ENCODE data around the gene HMGB1.

Gene HMGB1

DNA sequence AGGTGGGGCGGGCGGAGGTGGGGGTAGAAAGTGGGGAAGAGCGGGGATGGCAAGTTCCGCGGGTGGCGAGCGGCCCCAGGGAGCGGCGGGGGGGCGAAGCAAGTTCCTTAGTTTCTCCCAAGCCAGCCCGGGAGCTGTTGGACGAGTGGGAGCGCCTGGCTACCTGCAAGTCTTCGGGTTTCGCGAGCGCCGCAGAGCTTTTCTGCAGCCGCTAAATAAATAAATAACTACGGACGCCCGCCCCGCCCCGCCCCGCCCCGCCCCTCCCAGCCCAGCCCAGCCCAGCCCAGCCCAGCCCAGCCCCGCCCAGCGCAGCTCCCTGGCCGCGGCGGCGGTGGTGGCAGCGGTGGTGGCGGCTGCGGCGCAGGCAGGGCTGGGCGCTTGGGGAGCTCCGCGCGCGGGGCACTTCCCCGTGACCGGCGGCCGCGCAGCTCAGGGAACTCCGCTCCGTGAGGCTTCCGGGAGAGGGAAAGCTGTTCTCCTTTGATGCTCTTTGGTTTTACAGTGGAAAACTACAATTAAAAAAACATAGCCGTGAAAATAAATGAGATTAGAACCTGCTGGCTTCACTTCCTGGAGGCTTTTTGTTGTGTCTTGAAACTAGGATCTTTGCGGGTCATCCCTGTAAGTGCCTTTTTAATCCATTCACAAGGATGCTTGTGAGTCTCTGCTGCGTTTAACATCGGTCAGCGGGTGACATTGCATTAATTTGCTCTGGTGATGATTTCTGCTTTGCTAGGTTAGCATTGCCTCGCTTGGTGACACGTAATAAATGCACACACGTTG, 43.5 kb downstream of the HMGB1 start, which contains the start of gene UBE2L5:
UBE2L5 (plus strand) TSS at position 440 of the 786 bp plus-strand sequence. CDS start 5,498 bp downstream, outside the sequence.
- Mint-ChIP-seq H3K4me1 (peaks cover 18% of the 10 kb centered on the region), H3K9me3 (no peaks in the 10 kb centered on the region), H3K27ac (peak within 1 kb of the TSS; percentile 77 to 93), H3K27me3 (no peaks in the 10 kb centered on the region), H3K4me3 (peak within 1 kb of the TSS; percentile 81 to 91)
- ATAC-seq, result peak; percentile 91
- DNase-seq, result peak; percentile 46 to 69

DNA sequence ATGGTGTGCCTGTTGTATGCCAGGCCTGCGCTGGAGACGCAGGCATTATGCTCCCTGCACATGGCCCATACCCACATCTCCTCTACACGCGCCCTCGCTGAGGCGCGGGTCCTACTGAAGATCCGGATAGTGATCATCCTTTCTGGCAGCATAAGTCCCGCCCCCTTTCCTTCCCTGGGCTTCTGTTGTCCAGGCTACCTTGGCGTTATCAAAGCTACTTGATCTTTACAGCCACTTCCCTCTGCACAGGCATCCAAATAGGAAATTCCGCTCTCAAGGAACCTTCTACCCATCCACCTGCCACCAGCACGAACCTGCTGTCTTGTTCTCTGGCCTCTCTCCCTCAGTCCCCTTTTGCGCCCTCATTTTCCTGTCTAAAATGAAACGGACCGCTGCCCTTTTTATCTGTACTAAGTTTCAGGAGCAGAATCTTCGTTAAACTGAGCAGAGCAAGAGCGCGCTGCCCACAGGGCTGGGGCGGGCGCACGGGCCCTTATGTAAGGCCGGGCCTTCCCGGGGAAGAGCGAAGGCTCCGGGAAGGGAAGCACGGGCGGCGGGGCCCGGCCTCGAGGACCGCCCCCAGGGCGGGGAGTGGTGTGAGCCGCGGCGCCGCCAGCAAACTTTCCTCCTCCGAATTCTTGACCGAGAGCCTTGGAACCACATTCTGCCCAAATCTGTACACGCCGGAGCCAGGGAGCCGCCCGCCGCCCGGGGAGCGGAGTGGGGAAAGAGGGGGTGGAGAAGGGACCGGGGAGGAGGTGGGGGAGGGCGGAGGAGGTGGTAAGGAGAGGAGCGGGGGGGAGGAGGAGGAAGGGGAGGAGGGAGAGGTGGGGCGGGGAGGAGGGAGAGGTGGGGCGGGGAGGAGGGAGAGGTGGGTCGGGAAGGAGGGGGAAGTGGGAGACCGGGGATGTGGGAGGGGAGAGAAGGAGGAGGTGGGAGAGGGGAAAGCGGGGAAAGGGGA, 44.4 kb downstream of the HMGB1 start:
- DNase-seq, result peak; percentile 16 to 22
- Mint-ChIP-seq H3K4me3 (peak overlapping the region; percentile 80 to 81), H3K27me3 (no peaks in the 10 kb centered on the region), H3K27ac (peak overlapping the region; percentile 50 to 74), H3K4me1 (peaks cover 18% of the 10 kb centered on the region), H3K9me3 (no peaks in the 10 kb centered on the region)
- ATAC-seq, result peak; percentile 50

DNA sequence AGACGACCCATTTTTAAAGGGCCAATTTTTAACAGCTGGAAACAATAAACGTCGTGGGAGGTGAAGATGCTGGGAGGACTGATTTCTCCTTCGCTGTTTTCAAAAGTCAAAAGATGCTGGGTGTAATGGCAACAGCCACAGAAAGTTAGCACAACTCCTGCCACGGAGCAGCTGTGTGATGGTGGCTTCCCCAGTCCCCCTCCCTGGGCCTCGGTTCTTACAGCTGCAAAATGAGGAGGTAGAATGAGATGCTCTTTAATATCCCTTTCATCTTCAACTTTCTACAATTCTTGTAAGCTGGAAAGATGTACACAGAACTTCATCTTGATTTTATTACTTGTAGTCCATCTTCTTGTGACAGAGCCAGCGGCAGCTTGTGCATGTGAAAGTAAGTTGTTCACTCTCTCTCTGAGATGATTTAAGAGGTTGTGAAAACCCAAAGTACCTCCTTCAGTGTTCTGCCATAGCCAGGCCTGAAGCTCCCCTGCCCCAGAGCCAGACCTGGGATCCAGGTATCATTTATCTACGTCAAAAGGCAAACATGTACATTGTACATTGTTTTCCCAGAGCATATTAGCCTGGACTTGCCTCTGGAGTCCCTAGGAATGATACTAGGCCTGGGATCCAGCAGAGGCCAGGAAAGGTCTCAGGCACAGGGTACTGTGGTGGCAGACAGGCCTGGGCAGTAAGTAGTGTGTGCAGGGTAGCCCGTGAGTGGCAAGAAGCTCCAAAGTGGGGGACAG, 46.8 kb downstream of the HMGB1 start:
- DNase-seq (no peak), ATAC-seq (no peak)
- Mint-ChIP-seq H3K27me3 (no peaks in the 10 kb centered on the region), H3K9me3 (no peaks in the 10 kb centered on the region), H3K27ac (no peak overlapping the region), H3K4me1 (peaks cover 29% of the 10 kb centered on the region), H3K4me3 (no peak overlapping the region)

DNA sequence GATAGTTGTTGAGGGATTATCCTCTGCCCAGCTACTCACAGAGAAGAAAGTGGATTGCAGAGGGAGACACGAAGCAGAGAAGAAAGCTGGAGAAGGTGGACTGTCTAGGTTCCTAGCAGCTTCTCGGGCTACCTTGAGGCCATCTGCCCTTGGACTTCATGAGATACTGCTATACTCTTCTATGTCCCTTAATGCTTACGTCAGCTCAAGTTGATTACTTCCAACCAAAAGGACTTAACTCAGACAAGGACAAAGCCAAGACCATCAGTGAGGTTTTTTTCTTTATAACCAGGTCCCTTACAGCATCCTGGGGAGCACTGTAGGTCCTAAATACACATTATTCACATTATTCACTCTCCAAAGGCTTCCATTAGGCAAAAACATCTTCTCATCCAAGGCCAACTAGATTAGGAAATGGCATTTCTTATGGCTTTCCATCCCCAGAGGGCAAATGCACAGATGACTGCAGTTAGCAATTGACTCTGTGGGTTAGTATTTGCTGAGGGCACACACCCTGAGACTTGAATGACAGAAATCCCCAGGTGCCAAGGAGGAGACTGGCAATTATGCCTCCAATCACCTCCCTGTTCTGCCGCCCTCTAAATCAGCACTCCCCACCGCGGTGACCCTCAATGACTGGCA, 47.5 kb downstream of the HMGB1 start:
- no peak for ATAC-seq
- no peaks in the 10 kb centered on the region for H3K27me3 Mint-ChIP-seq
- DNase-seq, result no peak
- H3K4me1 Mint-ChIP-seq, result peaks cover 29% of the 10 kb centered on the region
- H3K4me3 Mint-ChIP-seq, result no peak overlapping the region
- no peaks in the 10 kb centered on the region for H3K9me3 Mint-ChIP-seq
- no peak overlapping the region for H3K27ac Mint-ChIP-seq

DNA sequence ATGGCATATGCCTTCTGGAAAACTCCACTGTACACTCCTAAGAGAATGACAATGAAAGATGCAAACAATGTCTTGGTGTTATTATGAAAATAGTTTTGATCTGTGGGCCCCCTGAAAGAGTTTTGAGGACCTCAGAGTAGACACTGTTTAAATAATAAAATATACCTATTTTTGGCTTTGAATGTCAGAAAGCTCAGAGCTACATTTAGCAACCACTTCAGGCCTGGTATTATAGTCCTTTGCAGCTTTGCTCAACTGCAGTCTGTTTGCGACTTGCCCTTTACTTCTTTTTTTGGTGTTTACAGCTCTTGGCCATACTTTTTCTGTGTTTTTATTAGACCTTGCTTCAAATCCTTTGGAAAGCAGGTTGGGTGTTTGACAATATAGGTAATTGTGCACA, 49.3 kb downstream of the HMGB1 start:
- Mint-ChIP-seq H3K27ac (no peak overlapping the region), H3K4me3 (no peak overlapping the region), H3K27me3 (no peaks in the 10 kb centered on the region), H3K4me1 (peaks cover 27% of the 10 kb centered on the region), H3K9me3 (no peaks in the 10 kb centered on the region)
- ATAC-seq (no peak), DNase-seq (no peak)

DNA sequence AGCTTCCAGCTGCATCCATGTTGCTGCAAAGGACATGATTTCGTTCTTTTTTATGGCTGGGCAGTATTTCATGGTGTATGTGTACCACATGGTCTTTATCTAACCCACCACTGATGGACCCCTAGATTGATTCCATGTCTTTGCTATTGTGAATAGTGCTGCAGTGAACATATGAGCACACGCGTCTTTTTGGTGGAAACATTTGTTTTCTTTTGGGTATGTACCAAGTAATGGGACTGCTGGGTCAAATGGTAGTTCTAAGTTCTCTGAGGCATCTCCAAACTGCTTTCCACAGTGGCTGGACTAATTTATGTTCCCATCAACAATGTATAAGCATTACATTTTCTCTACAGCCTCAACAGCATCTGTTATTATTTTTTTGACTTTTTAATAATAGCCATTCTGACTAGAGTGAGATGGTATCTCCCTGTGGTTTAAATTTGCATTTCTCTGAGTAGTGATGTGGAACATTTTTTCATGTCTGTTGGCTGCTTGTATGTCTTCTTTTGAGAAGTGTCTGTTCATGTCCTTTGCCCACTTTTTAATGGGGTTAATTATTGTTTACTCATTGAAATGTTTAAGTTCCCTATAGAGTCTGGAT, 50.2 kb downstream of the HMGB1 start:
- Mint-ChIP-seq H3K9me3 (no peaks in the 10 kb centered on the region), H3K27ac (peak overlapping the region in 1 of 2 donors; percentile 10), H3K4me3 (no peak overlapping the region), H3K4me1 (peaks cover 18% of the 10 kb centered on the region), H3K27me3 (no peaks in the 10 kb centered on the region)
- no peak for DNase-seq
- no peak for ATAC-seq

DNA sequence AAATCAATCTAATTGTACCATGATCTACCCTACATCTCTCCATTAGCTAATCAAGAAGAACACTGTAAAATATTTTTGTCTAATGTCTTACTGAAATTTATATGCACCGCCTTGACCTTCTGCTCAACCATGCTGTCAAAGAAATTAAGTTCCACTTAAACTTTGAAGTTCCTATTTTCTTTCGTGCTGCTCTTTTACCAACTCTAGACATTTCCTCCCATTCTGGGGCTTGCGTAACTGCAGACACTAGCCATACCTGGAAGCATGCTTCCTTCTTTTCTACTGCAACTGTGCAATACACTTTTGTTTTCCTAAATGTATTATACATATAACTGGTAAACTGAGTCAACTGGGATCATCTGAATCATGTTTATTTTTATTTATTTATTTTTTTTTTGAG, 51.9 kb downstream of the HMGB1 start:
- H3K4me1 Mint-ChIP-seq, result peaks cover 26% of the 10 kb centered on the region
- no peak overlapping the region for H3K4me3 Mint-ChIP-seq
- no peak overlapping the region for H3K27ac Mint-ChIP-seq
- H3K27me3 Mint-ChIP-seq, result no peaks in the 10 kb centered on the region
- no peak for DNase-seq
- ATAC-seq, result no peak
- H3K9me3 Mint-ChIP-seq, result no peaks in the 10 kb centered on the region

DNA sequence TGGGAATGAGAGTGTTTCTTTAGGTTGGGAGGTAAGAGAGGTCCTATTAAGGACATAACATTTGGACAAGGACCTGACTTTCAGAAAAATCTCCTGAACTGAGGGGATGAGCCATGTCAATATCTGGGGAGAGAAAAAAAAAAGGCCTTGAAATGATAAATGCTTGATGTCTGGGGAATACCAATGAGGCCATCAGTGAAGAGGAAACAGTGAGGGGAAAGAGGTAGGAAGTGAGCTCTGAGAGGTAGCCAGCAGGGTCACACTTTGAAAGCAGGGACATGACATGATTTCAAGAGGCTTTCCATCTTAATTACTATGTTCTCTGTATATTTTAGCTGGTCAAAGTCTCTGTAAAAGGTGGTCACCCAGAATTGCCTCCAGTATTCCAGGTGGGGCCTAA, 53.4 kb downstream of the HMGB1 start:
- no peaks in the 10 kb centered on the region for H3K9me3 Mint-ChIP-seq
- peak overlapping the region in 1 of 2 donors; percentile 29 for H3K27ac Mint-ChIP-seq
- no peak for DNase-seq
- ATAC-seq, result no peak
- no peaks in the 10 kb centered on the region for H3K27me3 Mint-ChIP-seq
- no peak overlapping the region for H3K4me3 Mint-ChIP-seq
- peaks cover 38% of the 10 kb centered on the region for H3K4me1 Mint-ChIP-seq

DNA sequence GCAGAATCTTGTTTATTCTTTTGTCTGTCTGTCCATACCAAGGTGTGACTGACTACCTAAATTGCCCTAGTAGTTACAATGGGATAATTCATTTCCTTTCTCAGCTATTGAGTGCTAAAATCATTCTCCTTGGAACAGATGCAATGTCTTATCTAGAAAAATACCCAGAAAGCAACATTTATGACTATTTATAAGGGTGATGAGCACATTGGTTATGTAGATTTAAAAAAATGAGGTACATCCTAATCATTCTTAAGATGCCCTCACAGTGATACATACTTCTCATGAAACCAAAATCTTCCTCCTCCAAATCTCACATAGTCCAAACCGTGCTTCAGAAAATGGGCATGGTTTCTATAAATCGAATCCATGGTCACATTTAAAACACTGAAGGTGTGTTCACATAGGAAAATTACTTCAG, 55.0 kb downstream of the HMGB1 start:
- Mint-ChIP-seq H3K4me3 (no peak overlapping the region), H3K9me3 (no peaks in the 10 kb centered on the region), H3K27me3 (no peaks in the 10 kb centered on the region), H3K27ac (no peak overlapping the region), H3K4me1 (peaks cover 45% of the 10 kb centered on the region)
- no peak for DNase-seq
- no peak for ATAC-seq

DNA sequence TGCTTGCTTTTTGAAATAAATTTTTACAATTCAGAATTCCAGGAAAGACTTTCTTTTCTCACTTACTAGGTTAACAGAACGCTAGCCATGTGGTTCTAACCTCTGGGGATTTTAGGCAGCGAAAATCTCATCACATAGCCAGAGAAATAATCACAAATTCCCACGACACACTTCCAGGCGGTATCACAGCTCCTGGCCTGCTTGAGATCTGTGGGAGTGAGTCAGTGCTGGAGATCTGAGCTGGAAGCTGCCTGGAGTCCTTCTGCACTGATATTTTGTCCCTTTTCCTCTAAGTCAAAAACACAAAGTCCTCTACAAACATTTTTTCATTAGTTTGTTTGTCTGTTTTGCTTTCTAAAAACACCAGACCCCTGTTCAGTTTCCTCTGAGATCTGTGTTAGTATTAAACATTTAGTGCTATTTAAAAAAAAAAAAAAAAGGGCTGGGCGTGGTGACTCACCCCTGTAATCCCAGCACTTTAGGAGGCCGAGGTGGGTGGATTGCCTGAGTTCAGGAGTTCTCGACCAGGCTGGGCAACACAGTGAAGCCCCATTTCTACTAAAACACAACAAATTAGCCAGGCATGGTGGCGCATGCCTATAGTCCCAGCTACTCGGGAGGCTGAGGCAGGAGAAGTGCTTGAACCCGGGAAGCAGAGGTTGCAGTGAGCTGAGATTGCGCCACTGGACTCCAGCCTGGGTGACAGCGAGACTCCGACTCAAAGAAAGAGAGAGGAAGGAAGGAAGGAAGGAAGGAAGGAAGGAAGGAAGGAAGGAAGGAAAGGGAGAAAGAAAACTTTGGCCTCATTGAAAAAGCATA, 55.6 kb downstream of the HMGB1 start:
- Mint-ChIP-seq H3K27ac (no peak overlapping the region), H3K27me3 (no peaks in the 10 kb centered on the region), H3K4me1 (peaks cover 39% of the 10 kb centered on the region), H3K4me3 (no peak overlapping the region), H3K9me3 (no peaks in the 10 kb centered on the region)
- ATAC-seq (no peak), DNase-seq (no peak)

DNA sequence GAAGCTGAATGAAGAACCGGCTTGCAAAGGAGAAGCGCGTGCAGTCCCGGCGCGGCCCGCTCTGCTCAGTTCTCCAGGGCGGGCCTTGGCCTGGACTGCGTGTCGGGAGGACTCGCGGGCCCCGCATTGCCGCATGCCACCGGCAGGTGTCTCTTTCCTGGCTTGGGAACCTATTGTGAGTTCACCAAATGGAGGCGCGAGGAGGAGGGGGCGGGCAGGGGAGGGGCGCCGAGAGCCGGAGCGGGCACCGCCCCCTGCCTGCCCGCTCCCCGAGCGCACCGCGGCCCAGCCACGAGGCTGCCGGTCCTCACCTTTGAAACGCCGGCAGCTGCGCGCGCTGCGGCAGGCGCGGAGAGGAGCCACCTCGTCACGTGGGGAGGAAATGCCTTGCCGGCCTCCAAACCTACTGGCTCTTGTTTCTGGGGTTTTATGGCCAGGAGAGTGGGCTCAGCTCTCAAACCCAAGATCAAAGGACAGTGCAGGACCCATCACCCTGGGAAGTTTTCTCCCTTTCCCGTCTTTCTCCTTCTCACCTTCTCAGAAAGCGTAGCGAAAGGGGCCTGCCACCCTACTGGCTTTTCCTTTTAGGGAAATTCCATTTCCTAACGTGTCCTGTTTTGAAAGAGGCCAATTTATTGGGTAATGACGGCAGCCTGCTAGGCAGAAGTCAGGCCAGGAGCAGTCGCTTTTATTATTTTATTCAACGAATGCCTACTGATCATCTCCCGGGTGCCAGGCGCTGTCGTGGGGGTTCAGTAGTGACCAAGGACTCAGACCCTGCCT, 57.2 kb downstream of the HMGB1 start:
- Mint-ChIP-seq H3K4me3 (peak overlapping the region; percentile 74 to 78), H3K4me1 (peaks cover 37% of the 10 kb centered on the region), H3K27me3 (no peaks in the 10 kb centered on the region), H3K9me3 (no peaks in the 10 kb centered on the region), H3K27ac (peak overlapping the region; percentile 83 to 88)
- DNase-seq (peak; percentile 89 to 94), ATAC-seq (peak; percentile 97)

DNA sequence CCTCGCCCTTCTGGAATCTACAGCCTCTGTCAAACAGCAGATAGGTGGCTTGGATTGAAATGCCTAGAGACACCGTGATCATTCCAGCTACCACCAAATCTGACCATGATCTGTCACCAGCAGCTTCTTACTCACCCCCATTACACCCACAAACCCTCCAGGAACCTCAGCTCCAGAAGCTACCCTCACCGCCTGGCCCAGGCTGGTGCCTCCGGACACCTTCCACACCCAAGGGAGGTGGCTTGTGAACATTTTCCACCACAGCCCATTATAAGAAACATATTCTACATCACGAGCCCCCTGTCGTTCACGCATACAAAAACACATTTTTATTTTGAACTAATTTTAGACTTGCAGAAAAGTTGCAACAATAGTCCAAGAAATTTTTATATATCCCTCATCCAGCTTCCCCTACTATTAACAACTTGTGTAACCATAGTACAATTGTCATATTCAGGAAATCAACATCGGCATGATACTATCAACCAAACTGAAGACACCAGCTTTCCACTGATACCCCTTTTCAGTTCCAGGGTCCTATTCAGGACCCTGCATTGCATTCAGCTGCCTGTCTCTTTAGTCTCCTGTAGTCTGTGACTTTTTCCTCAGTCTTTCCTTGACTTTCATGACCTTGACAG, 58.8 kb downstream of the HMGB1 start:
- Mint-ChIP-seq H3K4me3 (no peak overlapping the region), H3K9me3 (no peaks in the 10 kb centered on the region), H3K4me1 (peaks cover 32% of the 10 kb centered on the region), H3K27me3 (no peaks in the 10 kb centered on the region), H3K27ac (peak overlapping the region; percentile 8 to 83)
- ATAC-seq (no peak), DNase-seq (no peak)

Measured in stimulated activated naive CD8-positive, alpha-beta T cell treated with anti-CD3 and anti-CD28 coated beads, Interleukin-15, amount 100 ng/mL, for 72 hours (primary cell).